Adipocyte (in vitro differentiated cells): ENCODE measurements around the gene GAPDHS.

ENCODE experiments used
- DNase-seq: peaks from one replicate; pipeline ENCODE4 v3.0.0-alpha.2; 2015; ENCODE audit warnings: low read depth
- H3K27me3 ChIP-seq: replicated peaks from 2 replicates; pipeline ENCODE4 v1.7.0; 2013; ENCODE audit warnings: mild to moderate bottlenecking, low read length, moderate library complexity; ENCODE audit not compliant: control insufficient read depth, insufficient read depth
- H3K36me3 ChIP-seq: 2 replicates; pipeline ENCODE4 v1.7.0; 2013; ENCODE audit warnings: low read length, mild to moderate bottlenecking, moderate library complexity; ENCODE audit not compliant: control insufficient read depth, insufficient read depth, severe bottlenecking
- H3K4me1 ChIP-seq: 2 replicates; pipeline ENCODE4 v1.7.0; 2013; ENCODE audit warnings: mild to moderate bottlenecking, low read length, moderate library complexity; ENCODE audit not compliant: control insufficient read depth, insufficient read depth
- H3K4me3 ChIP-seq: 2 replicates; pipeline ENCODE4 v1.7.0; 2013; ENCODE audit warnings: mild to moderate bottlenecking, low read length, moderate library complexity
- H3K9ac ChIP-seq: 2 replicates; pipeline ENCODE4 v1.7.0; 2013; ENCODE audit warnings: mild to moderate bottlenecking, low read length, moderate library complexity
- H3K9me3 ChIP-seq: 2 replicates; pipeline ENCODE4 v1.7.0; 2013; ENCODE audit warnings: mild to moderate bottlenecking, low read length, moderate library complexity; ENCODE audit not compliant: control insufficient read depth

The GAPDHS gene

GRCh38 chr19:35511337-35511736 lies 21.9 kb upstream of the GAPDHS start:
- no peak for DNase-seq
- Histone ChIP-seq H3K4me3 (no peak overlapping the region), H3K9ac (no peak overlapping the region), H3K36me3 (no peaks in the 10 kb centered on the region), H3K9me3 (no peaks in the 10 kb centered on the region), H3K4me1 (peaks cover 22% of the 10 kb centered on the region), H3K27me3 (peaks cover 14% of the 10 kb centered on the region)

DNA sequence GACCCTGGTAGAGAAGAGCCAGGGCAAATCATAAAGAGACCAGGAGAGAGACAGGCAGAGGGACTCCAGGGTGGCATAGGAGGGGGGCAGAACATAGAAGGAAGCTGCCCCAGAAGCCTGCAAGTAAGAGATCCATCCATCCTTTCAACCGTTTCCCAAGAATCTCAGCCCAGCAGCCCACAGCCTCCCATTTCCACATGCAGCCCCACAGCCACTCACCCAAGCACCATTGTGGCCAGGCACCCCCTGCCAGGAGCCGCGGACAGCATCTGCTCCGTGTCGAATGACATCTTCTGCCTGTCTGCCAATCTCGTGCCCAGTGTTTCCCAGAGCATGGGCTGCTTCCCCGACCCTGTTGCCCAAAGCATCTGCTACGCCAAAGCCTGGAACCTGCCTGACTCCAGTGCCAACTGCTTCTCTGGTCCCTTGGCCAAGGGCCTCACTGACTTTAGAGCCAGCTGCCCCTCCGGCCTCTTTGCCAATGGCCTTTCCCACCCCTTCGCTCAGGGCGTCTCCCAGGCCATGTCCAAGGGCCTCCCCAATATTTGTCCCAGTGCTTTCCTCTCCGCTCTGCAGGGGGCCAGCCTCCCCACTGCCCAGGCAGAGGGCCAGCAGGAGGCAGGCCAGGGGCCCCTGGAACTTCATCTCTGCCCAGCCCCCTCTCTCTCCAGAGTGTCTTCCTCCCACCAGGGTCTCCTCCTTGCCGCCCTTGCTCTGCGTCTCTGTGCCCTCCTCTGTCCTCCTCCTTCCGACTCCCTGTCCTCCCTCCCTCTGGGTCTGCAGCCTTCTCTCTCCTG lies 20.2 kb upstream of the GAPDHS start:
- Histone ChIP-seq H3K36me3 (no peaks in the 10 kb centered on the region), H3K4me3 (peak overlapping the region; percentile 0), H3K9ac (no peak overlapping the region), H3K27me3 (peaks cover 10% of the 10 kb centered on the region), H3K4me1 (peaks cover 25% of the 10 kb centered on the region), H3K9me3 (no peaks in the 10 kb centered on the region)
- DNase-seq: no peak

- peak; percentile 58 for DNase-seq
- Histone ChIP-seq H3K36me3 (no peaks in the 10 kb centered on the region), H3K9me3 (no peaks in the 10 kb centered on the region), H3K4me3 (peak within 1 kb of the TSS; percentile 56), H3K4me1 (peaks cover 31% of the 10 kb centered on the region), H3K27me3 (peaks cover 9% of the 10 kb centered on the region), H3K9ac (peak within 1 kb of the TSS; percentile 84)
Observed at GRCh38 chr19:35513628-35514281, 19.5 kb upstream of the GAPDHS start, which contains the start of gene DMKN. Gene DMKN, minus strand, starts transcription at chr19:35513649. Its CDS starts 174 bp downstream, at chr19:35513475.

GRCh38 chr19:35514282-35514809 lies 18.9 kb upstream of the GAPDHS start:
- DNase-seq: peak; percentile 18
- H3K4me1 ChIP-seq: peaks cover 32% of the 10 kb centered on the region
- no peaks in the 10 kb centered on the region for H3K9me3 ChIP-seq
- peak overlapping the region; percentile 84 for H3K9ac ChIP-seq
- H3K4me3 ChIP-seq: peak overlapping the region; percentile 56
- H3K36me3 ChIP-seq: no peaks in the 10 kb centered on the region
- peaks cover 9% of the 10 kb centered on the region for H3K27me3 ChIP-seq

DNA sequence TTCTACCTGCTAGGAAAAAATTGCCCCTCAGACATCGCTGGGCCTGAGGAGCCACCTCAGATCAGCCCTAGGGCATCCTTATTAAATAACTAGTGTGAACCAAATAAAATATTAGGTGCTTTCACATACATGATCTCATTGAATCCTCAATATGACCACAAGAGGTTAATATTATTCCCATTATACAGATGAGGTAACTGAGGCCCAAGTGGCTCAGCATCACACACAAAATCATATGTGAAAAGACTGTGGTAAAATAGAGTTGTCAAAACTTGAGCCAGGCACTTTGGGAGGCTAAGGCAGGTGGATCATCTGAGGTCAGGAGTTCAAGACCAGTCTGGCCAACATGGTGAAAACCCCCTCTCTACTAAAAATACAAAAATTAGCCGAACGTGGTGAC lies 16.9 kb upstream of the GAPDHS start:
- Histone ChIP-seq H3K9ac (no peak overlapping the region), H3K4me3 (no peak overlapping the region), H3K27me3 (no peaks in the 10 kb centered on the region), H3K4me1 (peaks cover 27% of the 10 kb centered on the region), H3K9me3 (no peaks in the 10 kb centered on the region), H3K36me3 (no peaks in the 10 kb centered on the region)
- DNase-seq: no peak

DNA sequence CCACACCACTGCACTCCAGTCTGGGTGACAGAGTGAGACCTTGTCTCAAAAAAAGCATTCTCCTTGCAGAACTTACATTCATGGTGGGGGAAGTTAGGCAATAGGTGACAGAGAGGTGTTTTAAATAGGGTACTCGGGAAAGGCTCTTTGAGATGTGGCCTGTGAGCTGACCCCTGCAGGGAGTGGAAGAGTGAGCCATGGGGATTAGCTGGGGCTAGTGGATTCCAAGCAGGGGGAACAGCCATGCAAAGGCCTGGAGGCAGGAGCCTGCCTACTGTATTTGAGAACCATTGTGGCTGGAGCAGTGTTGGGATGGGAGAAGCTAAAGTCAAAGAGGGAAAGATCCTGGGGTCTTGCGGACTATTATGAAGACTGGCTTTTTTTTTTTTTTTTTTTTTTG lies 15.9 kb upstream of the GAPDHS start:
- no peaks in the 10 kb centered on the region for H3K9me3 ChIP-seq
- no peak for DNase-seq
- no peaks in the 10 kb centered on the region for H3K27me3 ChIP-seq
- H3K36me3 ChIP-seq: no peaks in the 10 kb centered on the region
- no peak overlapping the region for H3K4me3 ChIP-seq
- no peak overlapping the region for H3K9ac ChIP-seq
- H3K4me1 ChIP-seq: peaks cover 27% of the 10 kb centered on the region

GRCh38 chr19:35518313-35518712 lies 14.9 kb upstream of the GAPDHS start:
- H3K36me3 ChIP-seq: no peaks in the 10 kb centered on the region
- no peak overlapping the region for H3K4me3 ChIP-seq
- H3K9ac ChIP-seq: peak overlapping the region; percentile 67
- peaks cover 23% of the 10 kb centered on the region for H3K4me1 ChIP-seq
- peak; percentile 92 for DNase-seq
- H3K27me3 ChIP-seq: no peaks in the 10 kb centered on the region
- H3K9me3 ChIP-seq: no peaks in the 10 kb centered on the region

DNA sequence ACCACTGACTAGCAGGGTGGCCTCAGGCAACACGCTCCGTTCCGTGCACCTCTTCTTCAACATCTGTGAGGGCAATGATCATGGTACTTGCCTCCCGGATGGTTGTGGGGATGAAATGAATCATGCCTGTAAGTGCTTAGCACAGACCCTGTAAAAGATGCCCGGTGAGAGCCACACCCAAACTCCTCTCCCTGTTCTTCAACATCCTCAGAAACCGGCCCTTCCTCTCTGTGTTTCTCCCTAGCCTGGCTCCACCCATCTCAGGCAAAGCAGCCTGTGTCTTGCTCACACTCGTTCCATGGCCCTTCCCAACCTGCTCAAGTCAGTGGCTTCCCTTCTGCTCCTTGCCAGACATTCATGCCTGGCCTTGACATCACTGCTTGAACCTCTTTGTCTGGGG lies 14.0 kb upstream of the GAPDHS start:
- Histone ChIP-seq H3K9ac (no peak overlapping the region), H3K36me3 (no peaks in the 10 kb centered on the region), H3K27me3 (peaks cover 2% of the 10 kb centered on the region), H3K4me1 (peaks cover 13% of the 10 kb centered on the region), H3K9me3 (no peaks in the 10 kb centered on the region), H3K4me3 (no peak overlapping the region)
- peak; percentile 8 for DNase-seq

- no peak overlapping the region for H3K4me3 ChIP-seq
- H3K9me3 ChIP-seq: no peaks in the 10 kb centered on the region
- H3K9ac ChIP-seq: no peak overlapping the region
- H3K27me3 ChIP-seq: peaks cover 10% of the 10 kb centered on the region
- peaks cover 10% of the 10 kb centered on the region for H3K4me1 ChIP-seq
- H3K36me3 ChIP-seq: no peaks in the 10 kb centered on the region
- no peak for DNase-seq
Observed at GRCh38 chr19:35521124-35521743, 12.0 kb upstream of the GAPDHS start.

DNA sequence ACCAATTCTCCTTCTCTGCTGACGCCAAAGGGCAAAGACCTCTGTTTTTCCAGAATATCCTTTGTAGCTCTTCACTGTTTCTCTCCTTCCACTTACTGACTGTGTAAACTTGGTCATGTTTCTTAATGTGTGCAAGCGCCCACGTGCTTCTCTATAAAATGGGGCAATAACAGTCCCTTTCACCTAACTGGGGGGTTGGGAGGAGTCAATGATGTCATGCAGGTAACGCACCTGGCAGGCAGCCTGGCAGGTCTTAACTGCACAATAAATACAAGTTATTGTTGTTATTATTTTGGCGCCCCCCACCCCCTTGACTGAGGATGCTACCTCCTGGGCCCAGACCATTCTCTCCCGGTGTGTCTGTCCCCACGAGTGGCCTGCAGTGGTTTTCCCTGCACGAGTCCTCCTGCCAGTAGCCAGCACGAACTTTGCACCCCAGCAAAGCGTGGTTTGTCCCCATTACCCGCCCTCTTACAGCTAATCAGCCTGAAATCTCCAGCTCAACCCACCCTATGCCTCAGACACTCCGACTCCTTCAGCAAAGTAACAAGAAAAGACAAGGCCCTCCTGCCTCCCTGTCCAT lies 10.4 kb upstream of the GAPDHS start:
- peaks cover 10% of the 10 kb centered on the region for H3K27me3 ChIP-seq

More for the DNA sequence above, 10.4 kb upstream of the GAPDHS start:
- Histone ChIP-seq H3K9me3 (no peaks in the 10 kb centered on the region), H3K9ac (no peak overlapping the region), H3K4me1 (peaks cover 11% of the 10 kb centered on the region), H3K36me3 (no peaks in the 10 kb centered on the region), H3K4me3 (no peak overlapping the region)
- DNase-seq: no peak
